Cardiac muscle cell (in vitro differentiated cells and primary cell): Measurements from ENCODE around the gene DDX41. TPM values are rescaled to one million over a fixed set of nuclear protein-coding genes. Genes with fewer than 3 reads are reported as not detected.
A peak's percentile ranks its signal among the peaks of the same experiment; 100 is the strongest.

ENCODE experiments used
- DNase-seq, 2 donors: peaks; one replicate each; pipeline versions ENCODE4 v3.0.0 to v3.0.0-alpha.2; 2010 to 2017; ENCODE audit warnings: low read depth in 1 of 2, low spot score in 1 of 2
- H3K27ac ChIP-seq: fragments of 200-600 bp; sonication (generic); 2 replicates; pipeline ENCODE4 v1.5.1; 2016
- H3K27me3 ChIP-seq: fragments of 200-600 bp; sonication (generic); 2 replicates; pipeline ENCODE4 v1.6.0; 2016; ENCODE audit warnings: control low read depth
- H3K36me3 ChIP-seq: fragments of 200-600 bp; sonication (generic); 2 replicates; pipeline ENCODE4 v1.5.1; 2016; ENCODE audit warnings: control low read depth
- H3K4me1 ChIP-seq: fragments of 200-600 bp; sonication (generic); 2 replicates; pipeline ENCODE4 v1.8.1; 2017; ENCODE audit warnings: low read depth, mild to moderate bottlenecking, mixed run types
- H3K4me3 ChIP-seq: fragments of 200-600 bp; sonication (generic); 2 replicates; pipeline ENCODE4 v1.5.1; 2016; ENCODE audit warnings: mild to moderate bottlenecking
- H3K9me3 ChIP-seq: fragments of 200-600 bp; sonication (generic); 2 replicates; pipeline ENCODE4 v1.5.1; 2017; ENCODE audit warnings: low read depth, mild to moderate bottlenecking, control low read depth
- polyA plus RNA-seq: library from polyadenylated mRNA; unstranded; fragments of >200 nt; fragmentation: Nextera tagmentation; extraction: Ambion mirVana; gene quantifications from 2 replicates; pipeline ENCODE4 v1.2.1, GENCODE V29; 2016
- total RNA-seq: library from RNA; depleted of rRNA; stranded (reverse); fragments of >200 nt; gene quantifications from 2 replicates; pipeline ENCODE4 v1.2.3, GENCODE V29; 2016
- TF ChIP-seq, protein P1 (sequence below): IDR thresholded peaks from 2 replicates; pipeline ENCODE4 v1.5.1; 2012; ENCODE audit warnings: low read depth, mild to moderate bottlenecking, low read length

DDX41 gene
- total and polyA plus RNA-seq, 2 experiments from 2014 or later = 109 to 183 TPM

DNA sequence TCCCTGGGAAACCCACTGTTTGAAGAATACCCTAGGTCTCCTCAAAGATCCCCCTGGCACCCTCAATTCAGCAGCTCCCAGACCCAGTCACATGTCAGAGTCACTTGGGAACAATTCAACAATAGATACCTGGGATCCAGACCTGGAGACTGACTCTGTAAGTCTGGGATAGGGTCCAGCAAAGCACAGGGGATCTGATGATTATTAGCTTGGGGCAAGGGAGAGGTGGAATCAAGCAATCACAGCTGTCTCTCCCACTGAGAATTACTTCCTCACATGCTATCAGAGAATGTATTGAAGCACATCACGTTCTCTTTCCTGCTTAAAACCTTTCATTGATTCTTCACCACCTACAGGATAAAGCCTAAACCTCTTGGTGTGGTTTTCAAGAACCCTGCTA lies 31.7 kb upstream of the DDX41 start:
- H3K27me3 ChIP-seq = no peaks in the 10 kb centered on the region

GRCh38 chr5:177547736-177548135 lies 31.0 kb upstream of the DDX41 start:
- TF ChIP-seq, protein P1, sequence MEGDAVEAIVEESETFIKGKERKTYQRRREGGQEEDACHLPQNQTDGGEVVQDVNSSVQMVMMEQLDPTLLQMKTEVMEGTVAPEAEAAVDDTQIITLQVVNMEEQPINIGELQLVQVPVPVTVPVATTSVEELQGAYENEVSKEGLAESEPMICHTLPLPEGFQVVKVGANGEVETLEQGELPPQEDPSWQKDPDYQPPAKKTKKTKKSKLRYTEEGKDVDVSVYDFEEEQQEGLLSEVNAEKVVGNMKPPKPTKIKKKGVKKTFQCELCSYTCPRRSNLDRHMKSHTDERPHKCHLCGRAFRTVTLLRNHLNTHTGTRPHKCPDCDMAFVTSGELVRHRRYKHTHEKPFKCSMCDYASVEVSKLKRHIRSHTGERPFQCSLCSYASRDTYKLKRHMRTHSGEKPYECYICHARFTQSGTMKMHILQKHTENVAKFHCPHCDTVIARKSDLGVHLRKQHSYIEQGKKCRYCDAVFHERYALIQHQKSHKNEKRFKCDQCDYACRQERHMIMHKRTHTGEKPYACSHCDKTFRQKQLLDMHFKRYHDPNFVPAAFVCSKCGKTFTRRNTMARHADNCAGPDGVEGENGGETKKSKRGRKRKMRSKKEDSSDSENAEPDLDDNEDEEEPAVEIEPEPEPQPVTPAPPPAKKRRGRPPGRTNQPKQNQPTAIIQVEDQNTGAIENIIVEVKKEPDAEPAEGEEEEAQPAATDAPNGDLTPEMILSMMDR = no peak
- no peaks in the 10 kb centered on the region for H3K9me3 ChIP-seq
- H3K4me3 ChIP-seq = no peak overlapping the region
- H3K36me3 ChIP-seq = peaks cover 6% of the 10 kb centered on the region
- no peaks in the 10 kb centered on the region for H3K27me3 ChIP-seq
- H3K27ac ChIP-seq = no peak overlapping the region
- peaks cover 15% of the 10 kb centered on the region for H3K4me1 ChIP-seq
- DNase-seq = no peak

More for the DNA sequence above, 31.7 kb upstream of the DDX41 start:
- Histone ChIP-seq H3K9me3 (no peaks in the 10 kb centered on the region), H3K36me3 (peaks cover 6% of the 10 kb centered on the region), H3K27ac (no peak overlapping the region), H3K4me3 (no peak overlapping the region), H3K4me1 (peaks cover 14% of the 10 kb centered on the region)
- DNase-seq = no peak
- TF ChIP-seq, protein P1 = no peak

- Histone ChIP-seq H3K27ac (peak overlapping the region; percentile 37), H3K36me3 (peaks cover 3% of the 10 kb centered on the region), H3K9me3 (no peaks in the 10 kb centered on the region), H3K4me1 (peaks cover 15% of the 10 kb centered on the region), H3K27me3 (no peaks in the 10 kb centered on the region), H3K4me3 (no peak overlapping the region)
- TF ChIP-seq, protein P1 = peak; percentile 10
- peak in 1 of 2 donors; percentile 98 for DNase-seq
Observed at GRCh38 chr5:177546258-177546741, 29.5 kb upstream of the DDX41 start.

DNA sequence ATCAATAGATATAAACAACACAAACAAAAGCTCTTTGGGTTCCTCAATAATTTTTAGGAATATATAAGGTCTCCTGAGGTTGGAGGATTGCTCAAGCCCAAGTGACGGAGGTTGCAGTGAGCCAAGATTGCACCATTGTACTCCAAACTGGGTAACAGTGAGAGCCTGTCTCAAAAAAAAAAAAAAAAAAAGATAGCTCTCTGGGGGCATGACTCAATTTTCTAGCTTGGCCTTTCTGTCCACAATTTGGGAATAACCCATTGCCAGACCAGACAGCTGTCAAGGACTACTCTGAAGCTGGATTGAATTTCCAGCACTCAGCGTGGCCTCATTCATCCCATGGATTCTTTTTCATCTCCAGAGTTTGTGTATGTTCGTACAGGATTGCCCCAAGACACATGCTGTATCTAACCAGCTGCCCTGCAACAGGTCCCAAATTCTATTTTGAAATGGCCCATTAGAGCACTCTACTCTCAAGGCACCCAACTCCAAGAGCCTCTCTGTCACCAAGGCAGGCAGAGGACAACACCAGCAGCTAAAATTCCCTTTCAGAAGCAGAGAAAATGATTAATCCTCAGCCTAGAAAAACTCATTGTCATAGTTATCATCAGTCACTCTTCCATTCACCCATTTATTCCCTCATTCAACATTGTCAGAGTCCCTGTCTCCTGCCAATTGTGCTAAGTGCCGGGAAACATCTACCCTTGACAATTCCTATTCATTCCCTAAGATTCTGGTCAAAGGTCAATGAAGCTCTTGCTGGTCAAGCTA lies 28.9 kb upstream of the DDX41 start:
- TF ChIP-seq, protein P1 = no peak
- H3K4me1 ChIP-seq = peaks cover 15% of the 10 kb centered on the region
- H3K36me3 ChIP-seq = no peaks in the 10 kb centered on the region
- peak overlapping the region; percentile 37 for H3K27ac ChIP-seq
- H3K27me3 ChIP-seq = no peaks in the 10 kb centered on the region
- H3K4me3 ChIP-seq = no peak overlapping the region
- no peaks in the 10 kb centered on the region for H3K9me3 ChIP-seq
- DNase-seq = peak in 1 of 2 donors; percentile 96

GRCh38 chr5:177542816-177543465 lies 26.2 kb upstream of the DDX41 start:
- Histone ChIP-seq H3K36me3 (no peaks in the 10 kb centered on the region), H3K27me3 (no peaks in the 10 kb centered on the region), H3K4me3 (no peak overlapping the region), H3K4me1 (peaks cover 18% of the 10 kb centered on the region), H3K9me3 (no peaks in the 10 kb centered on the region), H3K27ac (peak overlapping the region; percentile 75)
- TF ChIP-seq, protein P1 = no peak
- no peak for DNase-seq
